Measurements from ENCODE around the gene KCNQ5. TPM values are rescaled to one million over a fixed set of nuclear protein-coding genes. Genes with fewer than 3 reads are reported as not detected.
"Not testable (repeated sequence)": the region's sequence is repeated elsewhere in the genome, so short reads cannot be mapped to it uniquely, and the experiment has no call there.

KCNQ5 gene
- total RNA-seq, 1 experiment from 2014 or later, result not detected

- peak; percentile 3 for DNase-seq (ENCODE audit: low read depth)
Measured at GRCh38 chr6:72950114-72950860, 328.4 kb downstream of the KCNQ5 start.

DNA sequence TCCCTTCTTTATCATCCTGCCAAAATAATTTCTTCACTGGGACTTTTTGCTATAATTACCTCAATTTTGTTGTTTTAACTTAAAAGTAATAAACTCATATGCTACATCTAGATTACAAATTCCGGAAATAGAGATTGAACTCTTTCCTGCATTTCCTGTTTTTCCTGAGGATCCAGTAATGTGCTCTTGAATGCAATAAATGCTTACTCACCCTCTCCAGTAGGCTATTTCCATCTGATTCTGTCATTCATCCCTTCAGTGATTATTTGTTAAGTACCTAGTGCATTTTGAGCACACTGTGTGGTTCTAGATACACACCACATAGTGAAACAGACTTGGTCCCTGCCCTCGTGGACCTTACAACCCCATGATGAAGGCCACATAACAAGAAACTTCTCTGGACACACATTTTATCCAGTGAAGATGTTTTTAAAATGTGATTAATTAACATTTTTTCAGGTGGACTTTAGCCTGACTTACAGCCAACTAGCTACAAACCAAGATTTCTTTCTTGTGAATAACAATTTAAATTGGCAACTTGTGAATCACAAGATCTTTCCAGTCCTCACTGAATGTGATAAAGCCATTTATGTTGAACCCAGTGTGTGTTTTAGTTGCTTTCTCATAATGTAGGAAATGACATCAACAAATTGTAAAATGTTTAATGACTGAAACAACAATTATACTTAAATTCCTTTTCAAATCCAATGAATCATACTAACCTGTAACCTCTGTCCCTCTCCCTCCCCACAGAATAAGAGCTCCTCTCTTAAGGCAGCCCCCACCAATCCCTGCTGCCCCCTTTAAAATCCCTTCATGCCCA, 331.2 kb downstream of the KCNQ5 start:
- DNase-seq (ENCODE audit: low read depth), result no peak

DNA sequence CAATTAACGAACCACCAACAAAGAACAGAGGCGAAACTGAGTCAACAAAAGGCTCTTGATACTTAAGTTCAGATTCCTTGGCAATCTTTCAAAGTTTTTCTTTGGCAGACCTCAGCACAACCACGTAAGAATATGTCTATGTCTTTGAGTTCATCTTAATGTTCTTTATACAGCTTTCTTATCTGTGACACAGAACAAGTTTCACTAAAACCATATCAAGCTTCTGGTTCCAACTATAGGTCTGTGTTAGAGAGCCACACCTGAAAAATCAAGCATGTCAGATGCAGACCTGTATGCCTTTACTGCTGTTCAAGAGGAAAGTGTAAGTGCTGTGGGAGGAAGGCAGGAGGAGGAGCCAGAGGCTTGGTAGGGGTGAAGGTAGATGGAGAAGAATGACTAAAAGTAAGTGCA, 332.1 kb downstream of the KCNQ5 start:
- no peak for DNase-seq (ENCODE audit: low read depth)

DNA sequence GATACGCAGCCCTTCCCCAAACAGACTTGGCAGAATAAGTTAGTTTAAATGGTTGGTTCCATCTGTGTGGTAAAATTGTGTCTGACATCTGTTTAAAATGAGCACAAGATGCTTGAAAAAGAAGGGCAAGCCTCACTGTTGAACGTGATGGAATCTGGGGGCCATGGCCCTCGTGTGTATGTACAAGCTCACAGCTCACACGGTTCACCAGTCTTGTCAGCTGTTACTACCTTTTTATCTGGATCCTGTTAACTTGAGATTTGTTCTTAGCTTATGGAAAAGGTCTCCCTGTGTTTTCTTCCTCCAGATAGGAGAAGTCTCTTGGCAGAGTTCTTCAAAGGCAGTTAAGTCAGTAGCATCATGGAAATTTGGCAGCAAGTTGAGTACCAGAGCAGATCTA, 332.9 kb downstream of the KCNQ5 start:
- no peak for DNase-seq (ENCODE audit: low read depth)

GRCh38 chr6:72955666-72956065, 333.8 kb downstream of the KCNQ5 start:
- DNase-seq (ENCODE audit: low read depth), result no peak

- no peak for DNase-seq (ENCODE audit: low read depth)
Measured at GRCh38 chr6:72956272-72956671, 334.4 kb downstream of the KCNQ5 start.

GRCh38 chr6:72959821-72960220, 338.0 kb downstream of the KCNQ5 start:
- DNase-seq (ENCODE audit: low read depth), result no peak

GRCh38 chr6:72963946-72964345, 342.1 kb downstream of the KCNQ5 start:
- no peak for DNase-seq (ENCODE audit: low read depth)

DNA sequence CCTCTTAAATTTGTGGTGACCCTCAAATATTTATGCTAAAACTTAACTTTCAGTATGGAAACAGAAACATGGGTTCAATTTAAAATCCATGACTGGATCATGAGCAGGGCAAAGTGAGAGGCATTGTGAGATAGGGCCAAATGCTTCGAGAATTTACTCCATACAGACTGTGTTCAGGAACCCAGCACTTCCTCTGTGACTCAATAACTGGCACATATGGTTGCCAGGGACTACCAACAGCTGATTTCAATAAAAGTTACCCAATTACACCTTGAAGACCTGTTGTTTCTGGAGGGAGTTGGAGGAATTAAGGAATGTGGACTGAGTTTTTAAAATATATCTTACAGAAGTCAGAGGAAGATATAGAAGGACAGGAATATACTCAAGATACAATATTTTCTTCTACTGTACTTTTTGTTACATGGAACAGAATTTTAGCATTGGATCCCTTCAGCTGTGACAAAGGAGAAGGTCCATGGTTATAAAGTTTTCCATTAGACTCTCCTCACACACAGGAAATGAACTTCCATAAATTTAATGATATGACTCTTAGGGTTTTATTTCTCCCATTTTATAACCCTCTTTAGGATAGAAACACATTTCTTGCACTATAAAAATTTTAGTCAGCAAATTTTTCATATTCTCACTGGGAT, 344.9 kb downstream of the KCNQ5 start:
- DNase-seq (ENCODE audit: low read depth), result no peak

DNA sequence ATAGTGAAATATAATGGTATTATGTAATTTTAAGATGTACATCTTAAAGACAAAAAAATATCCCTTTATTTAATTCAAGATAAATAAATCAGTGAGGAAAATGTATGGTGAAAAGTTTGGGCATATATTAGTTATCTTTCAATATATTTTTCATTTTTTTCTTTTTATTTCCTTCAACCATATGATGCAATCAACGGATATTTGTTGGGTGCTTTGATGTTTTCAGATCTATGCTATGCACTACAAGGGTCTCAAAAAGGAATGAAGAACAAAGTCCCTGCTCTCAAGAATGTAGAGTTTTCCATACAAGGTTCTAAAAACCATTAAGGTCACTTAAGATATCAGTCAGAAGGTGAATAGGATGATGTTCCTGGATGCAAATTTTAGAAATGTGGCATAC, 345.5 kb downstream of the KCNQ5 start:
- DNase-seq (ENCODE audit: low read depth), result no peak

GRCh38 chr6:72968704-72969103, 346.8 kb downstream of the KCNQ5 start:
- peak; percentile 23 for DNase-seq (ENCODE audit: low read depth)

- no peak for DNase-seq (ENCODE audit: low read depth)
Measured at GRCh38 chr6:72969666-72970065, 347.8 kb downstream of the KCNQ5 start.

DNA sequence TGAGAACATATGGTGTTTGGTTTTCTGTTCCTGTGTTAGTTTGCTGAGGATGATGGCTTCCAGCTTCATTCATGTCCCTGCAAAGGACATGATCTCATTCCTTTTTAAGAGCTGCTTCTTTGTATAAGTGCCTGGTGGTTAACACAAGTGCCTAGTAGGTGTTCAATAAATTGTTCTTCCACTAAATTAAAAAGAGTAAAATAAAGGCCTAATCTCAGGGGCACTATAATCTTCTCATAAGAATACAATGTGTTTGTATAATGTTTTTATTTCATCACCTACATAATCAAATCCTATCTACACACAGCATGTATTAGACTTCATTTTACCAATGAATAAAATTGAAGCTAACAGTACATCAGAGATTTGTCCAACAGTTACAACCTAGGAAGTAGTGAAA, 350.7 kb downstream of the KCNQ5 start:
- DNase-seq (ENCODE audit: low read depth), result no peak

- no peak for DNase-seq (ENCODE audit: low read depth)
Measured at GRCh38 chr6:72974276-72974675, 352.4 kb downstream of the KCNQ5 start.

DNA sequence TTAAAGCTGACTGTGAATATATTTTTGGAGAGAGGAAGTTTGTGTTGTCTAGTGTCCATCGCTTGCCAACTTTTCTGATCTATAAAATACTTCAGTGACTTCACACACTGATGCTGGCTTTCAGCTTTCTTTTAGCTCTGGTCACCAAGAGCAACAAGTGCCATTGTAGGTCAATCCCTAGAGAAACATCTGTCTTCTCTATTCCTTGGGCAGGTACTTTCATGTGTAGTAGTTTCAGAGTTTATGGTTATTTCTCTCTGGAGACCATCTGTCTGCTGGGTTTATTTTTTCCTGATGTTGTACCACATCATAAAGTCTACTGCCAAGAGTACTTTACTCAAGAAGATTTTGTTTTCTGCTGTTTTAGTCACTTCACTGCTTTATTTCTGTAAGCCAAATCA, 353.5 kb downstream of the KCNQ5 start:
- no peak for DNase-seq (ENCODE audit: low read depth)

GRCh38 chr6:72976484-72976883, 354.6 kb downstream of the KCNQ5 start:
- peak; percentile 8 for DNase-seq (ENCODE audit: low read depth)

DNA sequence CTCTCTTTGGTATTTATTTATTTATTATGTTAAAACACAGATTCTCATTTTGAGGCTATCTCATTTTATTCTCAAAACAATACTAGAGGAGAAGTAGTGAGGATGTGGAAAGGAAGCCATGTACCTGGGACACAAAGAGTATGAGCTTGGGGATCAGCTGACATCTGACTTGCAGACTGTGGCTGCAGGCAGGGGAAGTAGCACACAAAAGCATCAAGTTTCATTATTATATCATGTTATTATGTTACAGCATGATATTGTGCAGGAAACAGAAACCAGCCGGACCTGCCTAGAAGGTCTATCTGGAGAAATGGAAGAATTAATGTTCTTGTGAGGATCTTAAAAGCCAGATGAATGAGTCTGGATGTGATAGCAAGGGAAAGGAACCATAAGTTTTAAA, 355.2 kb downstream of the KCNQ5 start:
- DNase-seq (ENCODE audit: low read depth), result no peak

DNA sequence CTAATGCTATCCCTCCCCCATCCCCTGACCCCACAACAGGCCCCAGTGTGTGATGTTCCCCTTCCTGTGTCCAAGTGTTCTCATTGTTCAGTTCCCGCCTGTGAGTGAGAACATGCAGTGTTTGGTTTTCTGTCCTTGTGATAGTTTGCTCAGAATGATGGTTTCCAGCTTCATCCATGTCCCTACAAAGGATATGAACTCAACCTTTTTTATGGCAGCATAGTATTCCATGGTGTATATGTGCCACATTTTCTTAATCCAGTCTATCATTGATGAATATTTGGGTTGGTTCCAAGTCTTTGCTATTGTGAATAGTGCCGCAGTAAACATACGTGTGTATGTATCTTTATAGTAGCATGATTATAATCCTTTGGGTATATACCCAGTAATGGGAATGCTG, 356.9 kb downstream of the KCNQ5 start:
- not testable (repeated sequence) for DNase-seq (ENCODE audit: low read depth)

DNA sequence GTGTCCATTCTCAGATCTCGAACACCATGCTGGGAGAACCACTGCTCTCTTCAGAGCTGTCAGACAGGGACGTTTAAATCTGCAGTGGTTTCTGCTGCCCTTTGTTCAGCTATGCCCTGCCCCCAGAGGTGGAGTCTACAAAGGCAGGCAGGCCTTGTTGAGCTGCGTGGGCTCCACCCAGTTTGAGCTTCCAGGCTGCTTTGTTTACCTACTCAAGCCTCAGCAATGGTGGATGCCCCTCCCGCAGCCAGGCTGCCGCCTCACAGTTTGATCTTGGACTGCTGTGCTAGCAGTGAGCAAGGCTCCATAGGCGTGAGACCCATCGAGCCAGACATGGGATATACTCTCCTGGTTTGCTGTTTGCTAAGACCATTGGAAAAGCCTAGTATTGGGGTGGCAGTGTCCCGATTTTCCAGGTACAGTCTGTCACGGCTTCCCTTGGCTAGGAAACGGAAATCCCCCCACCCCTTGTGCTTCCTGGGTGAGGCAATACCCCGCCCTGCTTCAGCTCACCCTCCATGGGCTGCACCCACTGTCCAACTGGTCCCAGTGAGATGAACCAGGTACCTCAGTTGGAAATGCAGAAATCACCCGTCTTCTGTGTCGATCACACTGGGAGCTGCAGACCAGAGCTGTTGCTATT, 362.4 kb downstream of the KCNQ5 start:
- DNase-seq (ENCODE audit: low read depth), result not testable (repeated sequence)

GRCh38 chr6:72984981-72985665, 363.3 kb downstream of the KCNQ5 start:
- DNase-seq (ENCODE audit: low read depth), result no peak

DNA sequence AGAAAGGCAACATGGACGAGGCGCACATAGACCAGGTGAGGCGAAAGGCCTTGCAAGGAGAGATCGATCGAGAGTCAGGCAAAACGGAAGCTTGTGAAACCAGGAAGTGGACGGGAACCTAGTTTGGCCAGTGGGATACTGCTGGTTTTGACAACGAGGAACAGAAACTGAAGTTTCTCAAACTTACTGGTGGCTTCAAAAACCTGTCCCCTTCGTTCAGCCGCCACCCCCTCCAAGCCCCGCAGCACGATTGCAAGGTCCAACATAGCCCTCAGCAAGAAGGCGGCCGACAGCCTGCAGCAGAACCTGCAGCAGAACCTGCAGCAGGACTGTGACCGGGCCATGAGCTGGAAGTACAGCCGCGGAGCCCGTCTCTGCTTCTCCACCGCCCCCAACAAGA, 365.4 kb downstream of the KCNQ5 start:
- DNase-seq (ENCODE audit: low read depth), result no peak

DNA sequence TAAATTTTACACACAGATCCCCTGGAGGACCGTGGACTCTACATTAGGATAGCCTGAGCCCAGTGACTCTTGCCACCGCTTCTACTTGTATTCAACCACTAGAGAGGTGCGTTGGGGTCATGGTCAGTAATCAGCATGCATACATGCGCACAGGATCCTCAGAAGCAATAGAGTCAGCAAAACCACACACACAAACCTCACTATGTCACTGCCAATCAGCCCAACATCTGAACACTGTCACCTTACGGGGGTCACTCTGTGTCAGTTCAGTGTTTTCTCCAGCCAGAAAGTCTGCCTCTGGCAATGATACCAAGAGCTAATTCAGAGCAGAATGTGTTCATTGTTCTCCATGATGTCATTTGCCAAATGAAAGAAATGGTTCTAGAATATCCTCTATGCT, 378.1 kb downstream of the KCNQ5 start:
- peak; percentile 13 for DNase-seq (ENCODE audit: low read depth)
